ENCODE results near the gene VWA3B.

The VWA3B gene

DNA sequence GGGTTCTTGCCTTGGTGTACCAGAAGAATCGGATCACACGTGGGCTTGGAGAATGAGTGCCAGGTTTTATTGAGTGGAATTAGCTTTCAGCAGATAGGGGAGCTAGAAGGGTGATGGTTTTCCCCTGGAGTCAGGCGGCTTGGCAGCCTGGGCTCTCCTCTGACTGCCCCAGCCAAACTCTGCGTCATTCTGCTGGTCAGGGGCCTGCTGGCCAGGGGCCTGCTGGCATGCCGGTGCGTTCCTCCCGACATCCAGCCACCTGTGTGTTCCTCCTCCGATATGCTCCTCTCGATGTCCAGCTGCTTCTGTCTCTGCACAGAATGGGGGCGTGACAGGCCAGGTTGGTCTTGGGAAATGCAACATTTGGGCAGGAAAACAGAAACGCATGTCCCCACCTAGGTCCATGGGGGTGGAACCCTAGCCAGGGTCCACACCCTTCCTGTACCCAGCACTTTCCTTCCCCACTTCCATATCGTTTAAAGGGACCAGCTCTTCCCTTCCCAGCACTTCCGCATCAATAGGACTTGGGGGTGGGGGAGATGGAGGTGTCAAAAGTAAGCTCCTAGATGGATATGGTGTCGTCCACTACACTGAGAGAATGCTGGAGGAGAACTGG, 85.3 kb downstream of the VWA3B start:
- no peak for DNase-seq (ENCODE audit: low read depth in 2 of 2)

DNA sequence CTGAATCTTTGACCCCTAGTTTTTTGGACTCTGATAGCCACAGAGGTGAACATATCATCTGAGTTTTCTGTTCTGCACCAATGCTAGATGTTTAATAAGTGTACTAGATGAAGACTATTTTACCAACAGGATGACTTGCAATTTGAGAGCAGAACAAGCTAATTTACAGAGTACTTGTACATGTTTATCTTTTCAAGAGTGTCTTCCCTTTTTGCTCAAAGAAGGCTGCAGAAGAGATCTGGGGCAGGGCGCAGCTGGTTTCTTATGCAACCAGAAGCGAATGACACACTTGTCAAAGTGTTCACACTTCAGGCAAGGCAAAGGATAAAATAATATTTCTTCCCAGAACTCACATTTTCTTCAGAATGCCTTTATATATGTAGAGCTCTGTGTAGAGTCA, 86.0 kb downstream of the VWA3B start:
- DNase-seq (ENCODE audit: low read depth in 2 of 2), result no peak

GRCh38 chr2:98175811-98176210, 88.8 kb downstream of the VWA3B start:
- no peak for DNase-seq (ENCODE audit: low read depth in 2 of 2)

DNA sequence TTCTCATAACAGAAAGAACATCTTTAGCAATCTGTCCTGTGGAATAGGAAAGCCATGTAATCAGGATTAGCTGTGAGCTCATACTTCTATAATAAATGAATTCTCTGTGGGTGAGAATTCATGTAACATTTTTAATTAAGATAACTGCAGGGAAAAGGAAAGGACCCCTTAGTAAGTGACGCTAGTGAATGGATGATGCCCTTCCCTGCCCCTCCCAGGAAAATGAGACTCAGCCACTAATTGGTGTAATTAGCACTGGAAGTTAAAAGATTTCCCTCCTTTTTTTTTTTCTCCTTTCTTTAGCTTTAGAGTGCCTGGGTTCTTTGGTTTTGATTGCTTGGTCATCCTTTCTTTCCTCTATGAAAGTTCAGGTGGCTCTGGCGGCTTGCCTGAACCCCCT, 90.3 kb downstream of the VWA3B start:
- no peak for DNase-seq (ENCODE audit: low read depth in 2 of 2)

GRCh38 chr2:98177986-98178385, 91.0 kb downstream of the VWA3B start:
- DNase-seq (ENCODE audit: low read depth in 2 of 2), result no peak

DNA sequence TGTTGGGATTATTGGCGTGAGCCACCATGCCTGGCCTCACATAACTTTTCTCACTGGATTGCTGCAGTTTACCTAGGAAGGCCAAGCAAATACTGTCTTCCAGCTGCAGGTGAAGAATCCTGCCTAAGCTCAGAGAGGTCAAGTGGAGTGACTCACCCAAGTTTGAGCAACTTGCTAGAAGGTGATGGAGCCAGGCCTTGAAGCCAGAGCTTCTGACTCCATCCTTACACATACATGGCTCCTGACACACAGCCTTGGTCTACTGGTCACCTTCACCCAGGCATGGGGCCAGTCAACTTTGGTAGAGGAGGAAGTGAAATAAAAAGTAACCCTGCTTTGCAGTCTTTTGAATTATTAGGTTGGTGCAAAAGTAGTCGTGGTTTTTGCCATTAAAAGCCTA, 93.5 kb downstream of the VWA3B start:
- DNase-seq (ENCODE audit: low read depth in 2 of 2), result no peak

DNA sequence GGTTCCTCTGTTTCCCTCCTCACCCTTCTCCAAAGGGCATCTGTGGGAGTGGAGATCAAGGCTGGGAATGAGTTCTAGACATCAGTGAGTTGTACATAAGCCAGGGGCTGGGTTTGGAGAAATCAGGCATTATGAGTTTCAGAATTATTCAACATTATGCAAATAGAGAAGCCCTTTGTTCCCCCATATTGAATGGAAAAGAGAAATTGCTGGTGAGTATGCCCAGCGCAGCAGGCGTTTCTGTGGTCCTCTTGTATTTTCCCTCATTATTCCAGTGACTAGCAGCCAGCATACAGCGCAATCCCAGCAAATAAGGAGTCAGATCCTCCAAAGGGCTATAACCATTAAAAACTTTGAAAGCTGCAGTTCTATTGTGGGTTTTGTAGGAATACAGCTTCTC, 94.4 kb downstream of the VWA3B start:
- DNase-seq (ENCODE audit: low read depth in 2 of 2), result no peak

- DNase-seq (ENCODE audit: low read depth in 2 of 2), result no peak
Measured at GRCh38 chr2:98185801-98186200, 98.8 kb downstream of the VWA3B start.

- no peak for DNase-seq (ENCODE audit: low read depth in 2 of 2)
Measured at GRCh38 chr2:98187194-98187593, 100.2 kb downstream of the VWA3B start.

GRCh38 chr2:98188351-98189046, 101.5 kb downstream of the VWA3B start:
- DNase-seq (ENCODE audit: low read depth in 2 of 2), result no peak

DNA sequence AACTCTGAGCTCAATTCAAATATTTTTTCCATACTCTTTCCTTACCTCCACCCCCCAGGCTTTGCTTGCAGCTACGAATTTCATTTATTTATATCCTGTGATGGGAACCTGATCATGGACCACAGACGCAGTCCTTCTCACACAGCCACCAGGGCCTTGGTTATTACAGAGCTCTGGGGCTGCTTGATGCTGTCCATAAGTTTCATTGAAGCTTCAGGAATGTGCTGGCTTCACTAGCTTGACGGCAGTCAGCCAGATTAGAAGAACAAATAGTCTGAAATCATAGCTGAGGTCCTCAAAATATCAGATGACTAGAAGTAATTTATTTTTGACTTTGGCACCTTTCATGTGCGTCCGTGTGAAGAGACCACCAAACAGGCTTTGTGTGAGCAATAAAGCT, 104.9 kb downstream of the VWA3B start:
- DNase-seq (ENCODE audit: low read depth in 2 of 2), result no peak

GRCh38 chr2:98201576-98201975, 114.6 kb downstream of the VWA3B start:
- DNase-seq (ENCODE audit: low read depth in 2 of 2), result no peak

DNA sequence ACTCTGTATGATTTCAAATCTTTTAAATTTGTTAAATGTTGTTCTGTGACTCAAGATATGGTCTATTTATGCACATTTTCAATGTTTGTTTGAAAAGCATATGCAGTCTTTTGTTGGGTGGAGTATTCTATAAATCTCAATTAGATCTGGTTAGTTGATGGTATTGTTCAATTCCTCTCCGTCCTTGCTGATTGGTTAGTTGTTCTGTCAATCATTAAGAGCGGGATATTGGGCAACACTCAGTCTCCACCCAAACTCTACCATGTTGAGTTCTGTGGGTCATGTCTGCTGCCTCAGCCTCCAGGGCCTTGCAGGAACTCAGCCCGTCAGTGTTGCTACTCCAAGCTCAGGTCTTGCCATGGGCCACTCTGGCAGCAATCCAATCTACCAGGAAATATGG, 118.9 kb downstream of the VWA3B start:
- no peak for DNase-seq (ENCODE audit: low read depth in 2 of 2)

DNA sequence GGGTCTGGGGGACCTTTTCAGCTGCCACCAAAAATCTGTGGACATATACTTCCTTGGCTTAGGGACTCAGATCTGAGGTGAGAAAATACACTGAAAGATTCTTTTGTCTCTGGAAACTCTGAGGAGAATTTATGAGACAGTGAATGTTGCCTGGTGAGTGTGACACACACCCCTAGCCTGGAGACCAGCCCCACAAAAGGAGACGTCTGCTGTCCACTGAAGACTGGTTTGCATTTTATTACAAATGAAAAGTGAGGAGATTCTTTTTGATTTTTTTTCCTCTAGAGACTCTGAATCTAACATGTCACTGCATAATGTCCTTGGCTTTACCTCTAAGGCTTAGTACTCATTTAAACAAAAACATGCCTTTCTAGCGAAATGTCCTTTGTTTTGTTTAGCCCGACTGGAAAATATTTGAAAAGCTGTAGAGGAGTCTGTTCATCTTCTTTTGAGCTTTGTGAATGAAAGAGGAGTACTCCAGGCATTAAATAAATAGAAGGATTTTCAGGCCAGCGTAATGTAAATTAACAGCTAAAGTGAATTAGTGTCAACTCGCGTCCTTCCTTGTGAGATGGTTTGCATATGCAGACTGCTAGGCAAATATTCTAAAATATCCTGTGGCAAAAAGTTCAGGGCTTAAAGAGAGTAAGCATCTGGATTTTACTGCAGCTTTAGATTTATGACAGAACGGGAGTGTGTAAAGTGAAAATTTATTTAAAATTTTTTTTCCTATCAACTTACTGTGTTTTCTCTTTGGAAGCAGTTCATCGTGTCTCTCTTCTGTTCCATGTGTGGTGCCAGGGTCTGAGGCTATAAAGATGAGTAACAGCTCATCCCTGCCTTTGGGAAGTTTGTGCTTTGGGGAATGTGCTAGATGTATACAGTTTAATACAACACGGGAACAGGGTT, 125.4 kb downstream of the VWA3B start:
- DNase-seq (ENCODE audit: low read depth in 2 of 2), result no peak

DNA sequence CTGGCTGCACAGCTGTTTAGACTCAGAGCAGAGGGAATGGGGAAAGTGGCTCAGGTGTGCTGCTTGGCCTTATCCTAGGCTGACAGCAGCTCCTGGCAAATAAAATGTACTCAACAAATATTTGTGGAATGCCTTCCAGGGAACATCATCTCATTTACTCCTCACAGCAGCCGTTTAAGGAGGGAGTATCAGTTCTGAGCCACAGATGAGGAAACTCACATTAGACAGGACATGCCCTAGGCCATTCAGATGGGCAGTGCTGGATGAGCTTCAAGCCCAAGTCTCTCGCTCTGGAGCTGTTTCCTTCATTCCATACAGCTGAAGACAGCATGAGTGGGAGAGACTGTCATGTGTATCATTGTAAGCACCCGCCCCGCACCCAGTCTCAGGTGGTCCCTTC, 129.6 kb downstream of the VWA3B start:
- DNase-seq (ENCODE audit: low read depth in 2 of 2), result no peak

DNA sequence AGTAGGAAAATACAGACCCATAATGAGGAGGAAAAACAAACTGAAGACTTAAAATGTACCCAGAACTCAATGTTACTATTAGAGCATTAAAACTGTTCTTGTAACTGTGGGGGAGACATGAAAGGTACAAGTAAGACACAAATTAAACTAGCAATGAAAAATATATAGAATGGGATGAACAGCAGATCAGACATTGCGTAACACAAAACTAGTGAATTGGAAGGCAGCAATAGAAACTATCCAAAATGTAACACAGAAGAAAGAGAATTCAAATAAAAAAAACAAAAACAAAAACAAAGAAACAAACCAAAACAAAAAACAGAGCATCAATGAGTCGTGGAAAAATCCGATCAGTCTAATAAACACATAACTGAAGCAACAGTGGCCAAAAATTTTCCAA, 132.2 kb downstream of the VWA3B start:
- DNase-seq (ENCODE audit: low read depth in 2 of 2), result no peak

DNA sequence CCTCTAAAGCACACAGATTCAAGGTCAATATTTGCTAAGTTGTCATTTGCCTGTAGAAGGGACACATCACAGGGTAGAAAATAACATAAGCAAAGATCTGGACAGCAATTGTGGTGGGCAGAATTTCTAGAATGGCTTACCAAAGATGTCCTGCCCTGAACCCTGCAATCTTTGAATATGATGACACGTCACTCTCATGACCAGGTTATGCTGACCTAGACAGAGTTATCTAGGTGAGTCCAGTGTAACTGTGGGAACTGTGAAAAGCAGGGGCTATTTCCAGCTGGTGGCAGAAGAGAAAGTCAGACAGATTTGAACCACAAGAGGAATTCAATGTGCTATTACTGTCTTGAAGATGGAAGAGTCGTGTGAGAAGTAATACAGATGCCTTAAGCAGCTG, 147.0 kb downstream of the VWA3B start:
- no peak for DNase-seq (ENCODE audit: low read depth in 2 of 2)

DNA sequence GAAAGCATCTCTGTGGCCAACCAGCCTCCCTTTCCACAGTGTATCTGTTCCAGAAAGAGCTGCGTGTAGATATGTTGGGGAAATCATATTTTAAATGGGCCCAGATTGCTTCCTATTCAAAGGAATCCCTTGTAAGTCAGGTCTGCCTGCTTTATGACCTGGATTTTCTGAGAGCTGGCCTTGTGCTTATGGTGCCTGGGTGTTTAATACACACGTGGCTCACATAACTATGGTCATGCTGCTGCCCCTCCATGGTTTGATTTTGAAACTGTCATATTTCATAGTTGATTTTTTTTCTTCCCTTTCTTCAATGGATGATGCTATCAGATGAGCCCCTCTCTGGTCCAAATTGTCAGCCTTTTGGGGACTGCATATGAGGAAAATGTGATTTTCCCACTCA, 147.8 kb downstream of the VWA3B start:
- DNase-seq (ENCODE audit: low read depth in 2 of 2), result no peak

DNA sequence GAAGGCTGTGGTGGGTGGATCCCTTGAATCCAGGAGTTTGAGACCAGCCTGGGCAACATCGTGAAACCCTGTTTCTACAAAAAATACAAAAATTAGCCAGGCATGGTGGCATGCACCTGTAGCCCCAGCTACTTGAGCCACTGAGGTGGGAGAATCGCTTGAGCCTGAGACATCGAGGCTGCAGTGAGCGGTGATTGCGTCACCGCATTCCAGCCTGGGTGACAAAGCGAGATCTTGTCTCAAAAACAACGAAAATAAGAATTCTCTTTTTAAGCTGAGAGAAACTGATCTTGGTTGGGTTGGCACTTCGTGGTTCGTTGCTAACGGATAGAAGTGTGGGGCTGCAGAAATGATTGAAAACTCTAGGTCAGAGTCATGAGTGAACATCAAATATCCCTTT, 150.0 kb downstream of the VWA3B start:
- no peak for DNase-seq (ENCODE audit: low read depth in 2 of 2)

DNA sequence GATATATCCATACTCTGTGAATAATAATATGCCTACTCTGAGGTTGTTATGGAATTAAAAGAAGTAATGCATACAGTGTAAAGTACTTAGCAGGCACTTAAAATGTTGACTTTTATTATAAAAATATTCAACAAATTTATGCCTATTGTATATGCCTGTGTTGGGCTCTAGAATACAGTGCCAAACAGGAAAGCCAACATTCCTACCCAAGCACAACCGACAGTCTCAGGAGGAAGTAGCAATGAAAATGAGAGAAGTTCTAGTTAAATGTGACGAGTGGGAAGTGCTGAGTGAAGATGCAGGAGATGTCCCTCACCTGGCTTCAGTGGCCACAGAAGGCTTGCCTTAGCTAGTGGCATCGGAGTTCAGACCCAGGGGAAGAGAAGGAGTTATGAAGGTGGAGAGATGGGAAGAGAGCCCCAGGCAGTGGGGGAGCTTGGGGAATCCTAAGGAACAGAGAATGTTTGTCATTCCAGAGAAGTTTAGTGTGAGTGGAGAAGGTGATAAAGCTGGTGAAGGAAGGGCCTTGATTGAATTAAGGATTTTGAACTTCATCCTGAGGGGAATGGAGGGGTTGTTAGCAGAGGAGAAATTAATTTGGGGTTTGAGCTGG, 153.9 kb downstream of the VWA3B start:
- no peak for DNase-seq (ENCODE audit: low read depth in 2 of 2)

DNA sequence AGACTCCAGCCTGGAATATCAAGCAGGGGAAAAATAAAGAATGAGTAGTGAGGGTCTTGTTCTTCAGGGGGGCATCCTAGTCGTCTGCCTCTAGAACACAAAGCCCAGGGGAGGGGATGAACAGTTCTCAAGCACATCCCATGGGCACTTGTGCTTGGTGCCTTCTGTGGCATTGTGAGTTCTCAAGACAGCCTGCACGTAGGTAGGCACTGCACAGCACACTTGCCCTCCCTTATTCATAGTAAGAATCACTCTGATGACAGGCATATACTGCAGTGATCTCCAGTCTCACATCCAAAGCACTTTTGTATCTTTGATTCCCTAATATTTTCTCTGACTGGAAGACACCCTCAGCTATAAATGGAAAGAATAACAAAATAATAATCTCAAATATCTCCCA, 154.6 kb downstream of the VWA3B start:
- DNase-seq (ENCODE audit: low read depth in 2 of 2), result no peak

DNA sequence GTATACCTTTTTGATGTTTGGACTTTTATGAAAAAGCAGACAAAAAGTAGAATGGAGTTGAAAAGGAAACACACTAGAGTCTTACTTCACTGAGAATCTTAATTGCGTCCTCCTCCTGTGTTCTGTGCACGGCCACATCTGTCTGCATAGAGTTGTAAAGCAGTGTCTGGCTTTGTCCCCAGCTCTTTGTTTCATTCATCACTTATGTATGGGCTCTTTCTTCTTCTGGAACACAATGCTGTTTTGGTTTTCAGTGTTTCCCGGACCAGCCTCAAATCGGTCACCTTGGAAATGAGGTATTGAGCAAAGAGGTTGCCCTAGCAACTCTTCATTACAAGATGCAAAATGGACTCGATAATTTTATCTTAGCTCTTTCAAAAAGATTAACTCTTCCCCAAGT, 155.0 kb downstream of the VWA3B start:
- DNase-seq (ENCODE audit: low read depth in 2 of 2), result no peak
